Skeletal muscle cell (primary cell): Measurements from ENCODE around the gene FBL.

Experiments
- DNase-seq: peaks from one replicate; pipeline ENCODE4 v3.0.0-alpha.2; 2010; ENCODE audit warnings: low read depth
- H3K4me3 ChIP-seq: 2 replicates; pipeline ENCODE4 v1.5.1; 2011; ENCODE audit warnings: low read depth, mild to moderate bottlenecking, control low read depth, low read length, moderate library complexity

FBL gene

GRCh38 chr19:39846678-39847486, 703 bp upstream of the FBL start:
- peak overlapping the region; percentile 87 for H3K4me3 ChIP-seq

GRCh38 chr19:39845584-39845932, 621 bp downstream of the FBL start:
- H3K4me3 ChIP-seq: peak overlapping the region; percentile 87
- DNase-seq: no peak

More at GRCh38 chr19:39846678-39847486, 703 bp upstream of the FBL start:
- DNase-seq: no peak

GRCh38 chr19:39845172-39845571, 1.0 kb downstream of the FBL start:
- no peak for DNase-seq
- H3K4me3 ChIP-seq: peak overlapping the region; percentile 87

GRCh38 chr19:39843919-39844793, 2.0 kb downstream of the FBL start:
- DNase-seq: no peak
- H3K4me3 ChIP-seq: no peak overlapping the region

GRCh38 chr19:39842693-39843435, 3.3 kb downstream of the FBL start:
- no peak for DNase-seq
- H3K4me3 ChIP-seq: no peak overlapping the region

GRCh38 chr19:39841041-39841440, 5.1 kb downstream of the FBL start:
- no peak for DNase-seq
- H3K4me3 ChIP-seq: no peak overlapping the region

- no peak for DNase-seq
- H3K4me3 ChIP-seq: no peak overlapping the region
These were observed 5.7 kb downstream of the FBL start for GRCh38 chr19:39840492-39840891.

GRCh38 chr19:39839678-39840327, 6.4 kb downstream of the FBL start:
- H3K4me3 ChIP-seq: no peak overlapping the region
- no peak for DNase-seq

GRCh38 chr19:39838569-39838968, 7.6 kb downstream of the FBL start:
- no peak overlapping the region for H3K4me3 ChIP-seq

GRCh38 chr19:39837978-39838377, 8.2 kb downstream of the FBL start:
- no peak for DNase-seq
- no peak overlapping the region for H3K4me3 ChIP-seq

More at GRCh38 chr19:39838569-39838968, 7.6 kb downstream of the FBL start:
- no peak for DNase-seq

- no peak for DNase-seq
- H3K4me3 ChIP-seq: peak overlapping the region; percentile 81
These were observed 11.8 kb downstream of the FBL start for GRCh38 chr19:39834287-39834841.

GRCh38 chr19:39833464-39834286, 12.5 kb downstream of the FBL start, which contains the start of gene DYRK1B:
Gene DYRK1B (minus strand): TSS chr19:39834162. CDS start chr19:39831867, 2,295 bp downstream.
- DNase-seq: peak; percentile 92
- H3K4me3 ChIP-seq: peak within 1 kb of the TSS; percentile 81

- peak overlapping the region; percentile 81 for H3K4me3 ChIP-seq
- no peak for DNase-seq
These were observed 13.1 kb downstream of the FBL start for GRCh38 chr19:39833160-39833463.

GRCh38 chr19:39832341-39833083, 13.7 kb downstream of the FBL start:
- DNase-seq: no peak

GRCh38 chr19:39831679-39832078, 14.5 kb downstream of the FBL start:
- DNase-seq: no peak
- H3K4me3 ChIP-seq: no peak overlapping the region

More at GRCh38 chr19:39832341-39833083, 13.7 kb downstream of the FBL start:
- peak overlapping the region; percentile 81 for H3K4me3 ChIP-seq

GRCh38 chr19:39830847-39831246, 15.3 kb downstream of the FBL start:
- H3K4me3 ChIP-seq: no peak overlapping the region
- no peak for DNase-seq

GRCh38 chr19:39830406-39830805, 15.8 kb downstream of the FBL start:
- no peak for DNase-seq
- no peak overlapping the region for H3K4me3 ChIP-seq
